CD14-positive monocyte (primary cell): ENCODE data around the gene TSSK6. TPM values are rescaled to one million over a fixed set of nuclear protein-coding genes. Genes with fewer than 3 reads are reported as not detected.

Source experiments
- DNase-seq, 3 donors: peaks; one replicate each; pipeline ENCODE4 v3.0.0-alpha.2; 2011 to 2022
- H2AFZ ChIP-seq: 2 replicates; pipeline ENCODE4 v1.6.0; 2012; ENCODE audit warnings: mild to moderate bottlenecking, low read depth, low read length, inconsistent platforms; ENCODE audit not compliant: insufficient read depth, poor library complexity, severe bottlenecking
- H3K27ac ChIP-seq, 2 donors: 1 replicate in 1 of 2; 2 replicates in 1 of 2; pipeline ENCODE4 v1.5.1; 2012 to 2013; ENCODE audit warnings: low read length in 2 of 2, control low read depth in 1 of 2, inconsistent platforms in 1 of 2, low read depth in 1 of 2, mild to moderate bottlenecking in 1 of 2
- H3K27me3 ChIP-seq, 2 donors: one replicate each; pipeline versions ENCODE4 v1.6.0 to v1.6.1; 2011 to 2013; ENCODE audit warnings: low read length in 2 of 2; ENCODE audit not compliant: control insufficient read depth in 2 of 2, insufficient read depth in 2 of 2
- H3K36me3 ChIP-seq, 2 donors: replicated peaks in 1 of 2; 1 replicate in 1 of 2; 2 replicates in 1 of 2; pipeline versions ENCODE4 v1.5.1 to v1.6.1; 2012 to 2013; ENCODE audit warnings: low read length in 2 of 2, control low read depth in 1 of 2, inconsistent platforms in 1 of 2, mild to moderate bottlenecking in 1 of 2; ENCODE audit not compliant: insufficient read depth in 2 of 2, control insufficient read depth in 1 of 2
- H3K4me1 ChIP-seq, 2 donors: 1 replicate in 1 of 2; 2 replicates in 1 of 2; pipeline versions ENCODE4 v1.5.1 to v1.6.1; 2012 to 2013; ENCODE audit warnings: low read length in 2 of 2, control low read depth in 1 of 2, inconsistent platforms in 1 of 2, mild to moderate bottlenecking in 1 of 2, moderate library complexity in 1 of 2; ENCODE audit not compliant: insufficient read depth in 2 of 2, control insufficient read depth in 1 of 2
- H3K4me2 ChIP-seq: replicated peaks from 2 replicates; pipeline ENCODE3; 2012; ENCODE audit warnings: low read length, moderate library complexity, mild to moderate bottlenecking; ENCODE audit not compliant: poor library complexity, severe bottlenecking; ENCODE audit errors: extremely low read depth
- H3K4me3 ChIP-seq, 3 experiments: fragments of 200-600 bp in 1 of 3; sonication (generic) in 1 of 3; replicated peaks in 1 of 3; 1 replicate in 2 of 3; 2 replicates in 1 of 3; pipeline ENCODE4 v1.5.1; 2011 to 2013; ENCODE audit warnings: low read length in 3 of 3, mild to moderate bottlenecking in 3 of 3, control low read depth in 2 of 3, low read depth in 2 of 3, inconsistent platforms in 1 of 3, moderate library complexity in 1 of 3
- H3K79me2 ChIP-seq: 2 replicates; pipeline ENCODE4 v1.6.0; 2012; ENCODE audit warnings: mild to moderate bottlenecking, control low read depth, inconsistent platforms, low read length, moderate library complexity; ENCODE audit not compliant: insufficient read depth
- H3K9ac ChIP-seq: 2 replicates; pipeline ENCODE4 v1.6.0; 2017; ENCODE audit warnings: low read length, mild to moderate bottlenecking; ENCODE audit not compliant: insufficient read depth, poor library complexity, severe bottlenecking
- H3K9me3 ChIP-seq, 2 donors: replicated peaks in 1 of 2; 1 replicate in 1 of 2; 2 replicates in 1 of 2; pipeline versions ENCODE4 v1.5.1 to v1.6.1; 2012 to 2013; ENCODE audit warnings: low read length in 2 of 2, control low read depth in 1 of 2; ENCODE audit not compliant: control insufficient read depth in 1 of 2, insufficient read depth in 1 of 2
- H4K20me1 ChIP-seq: 2 replicates; pipeline ENCODE4 v1.6.0; 2012; ENCODE audit warnings: mild to moderate bottlenecking, low read length, control low read depth, moderate library complexity; ENCODE audit not compliant: insufficient read depth
- H3K27ac Mint-ChIP-seq, 7 donors: one replicate each; pipeline ENCODE4 v1.8.0; 2020; ENCODE audit warnings: mild to moderate bottlenecking in 7 of 7, mixed read lengths in 7 of 7, moderate library complexity in 6 of 7, inconsistent platforms in 2 of 7
- H3K27me3 Mint-ChIP-seq, 3 donors: one replicate each; pipeline ENCODE4 v1.8.0; 2021 to 2022; ENCODE audit warnings: low read depth in 3 of 3, mild to moderate bottlenecking in 3 of 3, mixed read lengths in 3 of 3, moderate library complexity in 3 of 3, inconsistent platforms in 1 of 3
- H3K36me3 Mint-ChIP-seq, 2 donors: one replicate each; pipeline ENCODE4 v1.8.0; 2020; ENCODE audit warnings: mixed read lengths in 2 of 2, inconsistent platforms in 1 of 2, mild to moderate bottlenecking in 1 of 2
- H3K4me1 Mint-ChIP-seq: one replicate; pipeline ENCODE4 v1.8.0; 2020; ENCODE audit warnings: mild to moderate bottlenecking, mixed read lengths
- H3K4me3 Mint-ChIP-seq, 2 donors: one replicate each; pipeline ENCODE4 v1.8.0; 2020; ENCODE audit warnings: mild to moderate bottlenecking in 2 of 2, mixed read lengths in 2 of 2, moderate library complexity in 1 of 2
- H3K9me3 Mint-ChIP-seq, 7 donors: one replicate each; pipeline ENCODE4 v1.8.0; 2020 to 2022; ENCODE audit warnings: mixed read lengths in 7 of 7, mild to moderate bottlenecking in 6 of 7, moderate library complexity in 6 of 7, inconsistent platforms in 2 of 7
- WGBS: methylation state at CpG from one replicate; pipeline ENCODE4 v1.1.5; 2013; ENCODE audit warnings: missing lambda C conversion rate; ENCODE audit not compliant: insufficient coverage; 5-methylcytosine and 5-hydroxymethylcytosine counted together
- intact Hi-C, 2 donors: fragments of 100-400 bp; cut with micrococcal nuclease; formaldehyde crosslinking; loops; one replicate each; pipeline versions ENCODE4 v1.15.0 to v1.15.1; 2023
- polyA plus RNA-seq, 3 donors: library from polyadenylated mRNA; depleted of rRNA in 1 of 3; unstranded in 2 of 3; stranded (reverse) in 1 of 3; fragments of 300-500 nt in 2 of 3; fragments of >200 nt in 1 of 3; fragmentation: Illumina TruSeq in 2 of 3; gene quantifications; 1 replicate in 2 of 3; 2 replicates in 1 of 3; pipeline ENCODE4 v1.2.3, GENCODE V29; 2012 to 2021
- TF ChIP-seq, protein P1 (sequence below): fragments of 200-600 bp; IDR thresholded peaks from one replicate; pipeline ENCODE4 v1.8.0; 2022; ENCODE audit warnings: antibody characterized with exemption, mild to moderate bottlenecking

The TSSK6 gene
- polyA plus RNA-seq, 3 donors = 0.27 to 0.80 TPM; not detected in 1

DNA sequence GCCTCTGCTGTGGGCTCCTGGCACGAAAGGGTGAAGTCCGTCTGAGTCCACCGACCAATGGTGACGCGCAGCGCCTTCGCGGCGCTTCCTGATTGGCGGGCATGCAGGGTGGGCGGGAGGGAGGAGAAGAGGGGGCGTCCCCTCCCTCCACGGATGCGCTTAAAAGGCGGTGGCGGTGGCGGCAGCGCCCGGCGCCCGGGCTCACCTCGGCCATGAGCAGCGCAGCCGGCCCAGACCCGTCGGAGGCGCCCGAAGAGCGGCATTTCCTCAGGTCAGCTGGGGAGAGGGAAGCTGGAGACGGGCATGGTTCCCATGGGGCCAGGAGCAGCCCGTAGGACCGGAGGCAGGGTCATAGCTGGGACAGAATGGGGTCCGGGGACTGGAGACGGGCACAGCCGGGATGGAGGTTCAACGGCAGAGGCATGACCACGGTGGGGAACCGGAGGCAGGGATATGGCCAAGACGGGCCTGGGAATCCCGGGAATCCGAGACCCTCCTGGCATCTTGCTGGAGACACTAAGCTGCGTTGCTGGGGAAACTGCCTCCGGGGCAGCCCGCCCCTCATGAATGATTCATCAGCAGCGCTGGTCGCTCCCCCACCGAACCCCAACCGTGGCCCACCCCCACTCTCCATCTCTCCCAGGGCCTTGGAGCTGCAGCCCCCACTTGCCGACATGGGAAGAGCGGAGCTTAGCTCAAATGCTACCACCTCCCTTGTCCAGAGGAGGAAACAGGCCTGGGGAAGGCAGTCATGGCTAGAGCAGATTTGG lies 13.6 kb upstream of the TSSK6 start, which contains the start of gene YJEFN3:
YJEFN3 (plus strand) TSS at position 191 of the 770 bp plus-strand sequence; CDS start at position 213, 22 bp downstream.
- Histone ChIP-seq H3K79me2 (peaks cover 10% of the 10 kb centered on the region), H3K9me3 (no peaks in the 10 kb centered on the region), H3K36me3 (peaks cover 46 to 55% of the 10 kb centered on the region in 2 donors), H4K20me1 (peaks cover 35% of the 10 kb centered on the region), H3K4me1 (peaks cover 0 to 3% of the 10 kb centered on the region in 2 donors), H3K4me3 (no peak within 1 kb of the TSS), H3K27me3 (no peaks in the 10 kb centered on the region), H3K4me2 (no peak within 1 kb of the TSS), H2AFZ (no peak within 1 kb of the TSS), H3K9ac (no peak within 1 kb of the TSS), H3K27ac (no peak within 1 kb of the TSS)
- Mint-ChIP-seq H3K36me3 (peaks cover 39 to 66% of the 10 kb centered on the region in 2 donors), H3K4me1 (peaks cover 3% of the 10 kb centered on the region), H3K27ac (peak within 1 kb of the TSS in 4 of 7 donors; percentile 15 to 77 (median 62)), H3K4me3 (no peak within 1 kb of the TSS), H3K27me3 (peaks cover 1 to 2% (median 2%) of the 10 kb centered on the region in 3 donors), H3K9me3 (no peaks in the 10 kb centered on the region)
- intact Hi-C loops = no loop called here
- DNase-seq = no peak
- WGBS = 92% methylated on average over 45 of the region's 50 CpGs
- TF ChIP-seq, protein P1, sequence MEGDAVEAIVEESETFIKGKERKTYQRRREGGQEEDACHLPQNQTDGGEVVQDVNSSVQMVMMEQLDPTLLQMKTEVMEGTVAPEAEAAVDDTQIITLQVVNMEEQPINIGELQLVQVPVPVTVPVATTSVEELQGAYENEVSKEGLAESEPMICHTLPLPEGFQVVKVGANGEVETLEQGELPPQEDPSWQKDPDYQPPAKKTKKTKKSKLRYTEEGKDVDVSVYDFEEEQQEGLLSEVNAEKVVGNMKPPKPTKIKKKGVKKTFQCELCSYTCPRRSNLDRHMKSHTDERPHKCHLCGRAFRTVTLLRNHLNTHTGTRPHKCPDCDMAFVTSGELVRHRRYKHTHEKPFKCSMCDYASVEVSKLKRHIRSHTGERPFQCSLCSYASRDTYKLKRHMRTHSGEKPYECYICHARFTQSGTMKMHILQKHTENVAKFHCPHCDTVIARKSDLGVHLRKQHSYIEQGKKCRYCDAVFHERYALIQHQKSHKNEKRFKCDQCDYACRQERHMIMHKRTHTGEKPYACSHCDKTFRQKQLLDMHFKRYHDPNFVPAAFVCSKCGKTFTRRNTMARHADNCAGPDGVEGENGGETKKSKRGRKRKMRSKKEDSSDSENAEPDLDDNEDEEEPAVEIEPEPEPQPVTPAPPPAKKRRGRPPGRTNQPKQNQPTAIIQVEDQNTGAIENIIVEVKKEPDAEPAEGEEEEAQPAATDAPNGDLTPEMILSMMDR = no peak

DNA sequence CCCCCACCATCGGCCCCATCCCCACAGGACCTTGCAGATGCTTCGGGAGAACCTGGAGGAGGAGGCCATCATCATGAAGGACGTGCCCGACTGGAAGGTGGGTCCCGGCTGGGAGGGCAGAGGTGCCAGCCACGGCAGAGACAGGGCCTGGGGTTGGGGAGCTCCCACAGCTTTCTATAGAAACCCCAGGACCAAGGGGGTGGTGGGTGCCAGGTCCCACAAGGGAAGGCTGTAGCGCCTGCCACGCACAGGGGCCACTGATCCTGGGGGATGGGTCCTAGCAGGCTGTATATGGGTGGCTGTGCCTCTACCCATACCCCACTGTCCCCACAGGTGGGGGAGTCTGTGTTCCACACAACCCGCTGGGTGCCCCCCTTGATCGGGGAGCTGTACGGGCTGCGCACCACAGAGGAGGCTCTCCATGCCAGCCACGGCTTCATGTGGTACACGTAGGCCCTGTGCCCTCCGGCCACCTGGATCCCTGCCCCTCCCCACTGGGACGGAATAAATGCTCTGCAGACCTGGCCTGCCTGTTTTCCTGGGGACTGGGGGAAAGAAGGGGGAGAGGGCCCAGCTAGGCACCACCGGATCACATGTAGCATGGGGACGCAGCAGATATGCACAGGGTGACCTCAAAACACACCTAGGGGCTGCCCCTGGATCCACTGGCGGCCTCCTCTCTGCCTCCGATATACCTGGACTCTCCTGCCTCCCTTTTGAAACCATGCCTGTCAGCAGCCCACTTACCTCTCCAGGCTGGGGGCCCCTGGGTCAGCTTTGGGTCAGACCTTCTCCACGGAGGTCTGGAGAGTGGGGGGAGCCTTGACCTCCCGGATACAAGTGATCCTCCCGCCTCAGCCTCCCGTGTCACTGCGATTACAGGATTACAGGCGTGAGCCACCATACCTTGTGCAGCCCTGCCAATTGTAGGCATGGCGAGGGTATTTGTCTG lies 12.6 kb upstream of the TSSK6 start:
- 97% methylated on average over 21 of the region's 27 CpGs for WGBS
- intact Hi-C loops = no loop called here
- Histone ChIP-seq H3K4me3 (no peak overlapping the region), H2AFZ (no peak overlapping the region), H3K9me3 (no peaks in the 10 kb centered on the region), H3K4me1 (peaks cover 0 to 3% of the 10 kb centered on the region in 2 donors), H3K79me2 (peaks cover 19% of the 10 kb centered on the region), H3K4me2 (no peak overlapping the region), H3K27me3 (no peaks in the 10 kb centered on the region), H3K36me3 (peaks cover 54 to 63% of the 10 kb centered on the region in 2 donors), H3K9ac (no peak overlapping the region), H3K27ac (no peak overlapping the region), H4K20me1 (peaks cover 44% of the 10 kb centered on the region)
- no peak for DNase-seq
- TF ChIP-seq, protein P1 = no peak
- Mint-ChIP-seq H3K27me3 (peaks cover 1 to 2% (median 2%) of the 10 kb centered on the region in 3 donors), H3K9me3 (no peaks in the 10 kb centered on the region), H3K4me3 (no peak overlapping the region), H3K27ac (peak overlapping the region in 1 of 7 donors; percentile 77), H3K36me3 (peaks cover 41 to 74% of the 10 kb centered on the region in 2 donors), H3K4me1 (peaks cover 3% of the 10 kb centered on the region)
